Measurements from ENCODE around the gene NAA16.

DNA sequence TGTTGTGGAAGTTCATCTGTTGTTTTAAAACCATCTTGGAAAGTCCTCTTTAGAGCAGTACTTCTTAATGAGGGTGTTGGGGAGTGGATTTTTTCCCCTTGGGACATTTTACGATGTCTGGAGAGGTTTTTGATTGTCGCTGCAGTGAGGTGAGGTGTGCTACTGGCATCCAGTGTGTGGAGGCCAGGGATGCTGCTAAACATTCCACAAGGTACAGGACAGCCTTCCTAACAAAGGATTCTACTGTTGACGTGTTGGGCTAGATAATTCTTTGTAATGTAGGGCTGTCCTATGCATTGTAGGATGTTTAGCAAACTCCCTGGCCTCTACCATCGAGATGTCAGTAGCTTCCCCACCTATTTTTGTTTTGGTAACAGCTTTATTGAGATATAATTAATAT lies 33.3 kb downstream of the NAA16 start:
- TF ChIP-seq, protein P1, sequence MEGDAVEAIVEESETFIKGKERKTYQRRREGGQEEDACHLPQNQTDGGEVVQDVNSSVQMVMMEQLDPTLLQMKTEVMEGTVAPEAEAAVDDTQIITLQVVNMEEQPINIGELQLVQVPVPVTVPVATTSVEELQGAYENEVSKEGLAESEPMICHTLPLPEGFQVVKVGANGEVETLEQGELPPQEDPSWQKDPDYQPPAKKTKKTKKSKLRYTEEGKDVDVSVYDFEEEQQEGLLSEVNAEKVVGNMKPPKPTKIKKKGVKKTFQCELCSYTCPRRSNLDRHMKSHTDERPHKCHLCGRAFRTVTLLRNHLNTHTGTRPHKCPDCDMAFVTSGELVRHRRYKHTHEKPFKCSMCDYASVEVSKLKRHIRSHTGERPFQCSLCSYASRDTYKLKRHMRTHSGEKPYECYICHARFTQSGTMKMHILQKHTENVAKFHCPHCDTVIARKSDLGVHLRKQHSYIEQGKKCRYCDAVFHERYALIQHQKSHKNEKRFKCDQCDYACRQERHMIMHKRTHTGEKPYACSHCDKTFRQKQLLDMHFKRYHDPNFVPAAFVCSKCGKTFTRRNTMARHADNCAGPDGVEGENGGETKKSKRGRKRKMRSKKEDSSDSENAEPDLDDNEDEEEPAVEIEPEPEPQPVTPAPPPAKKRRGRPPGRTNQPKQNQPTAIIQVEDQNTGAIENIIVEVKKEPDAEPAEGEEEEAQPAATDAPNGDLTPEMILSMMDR (IDR thresholded peaks at IDR 0.05): no peak
- TF ChIP-seq POLR2A (IDR thresholded peaks at IDR 0.05): no peak
